ENCODE data around the gene FOXD3. TPM values are rescaled to one million over a fixed set of nuclear protein-coding genes. Genes with fewer than 3 reads are reported as not detected.

The FOXD3 gene
- total RNA-seq, 2 experiments from 2014 or later = not detected

- H3K27ac Mint-ChIP-seq = no peak overlapping the region
- H3K36me3 Mint-ChIP-seq (ENCODE audit: low read depth) = peaks cover 13% of the 10 kb centered on the region
- POLR2A ChIA-PET = no interaction called here
- DNase-seq = no peak
- peaks cover 7% of the 10 kb centered on the region for H3K9me3 Mint-ChIP-seq
- CTCF ChIA-PET = interaction anchor here (0.9 to 5.2 kb wide), 6 partner anchors 9 to 108 kb away, joined by 3 to 39 read pairs (median 4); no protein-coding TSS in a partner anchor
- no peak for ATAC-seq
- TF ChIP-seq, protein P1, sequence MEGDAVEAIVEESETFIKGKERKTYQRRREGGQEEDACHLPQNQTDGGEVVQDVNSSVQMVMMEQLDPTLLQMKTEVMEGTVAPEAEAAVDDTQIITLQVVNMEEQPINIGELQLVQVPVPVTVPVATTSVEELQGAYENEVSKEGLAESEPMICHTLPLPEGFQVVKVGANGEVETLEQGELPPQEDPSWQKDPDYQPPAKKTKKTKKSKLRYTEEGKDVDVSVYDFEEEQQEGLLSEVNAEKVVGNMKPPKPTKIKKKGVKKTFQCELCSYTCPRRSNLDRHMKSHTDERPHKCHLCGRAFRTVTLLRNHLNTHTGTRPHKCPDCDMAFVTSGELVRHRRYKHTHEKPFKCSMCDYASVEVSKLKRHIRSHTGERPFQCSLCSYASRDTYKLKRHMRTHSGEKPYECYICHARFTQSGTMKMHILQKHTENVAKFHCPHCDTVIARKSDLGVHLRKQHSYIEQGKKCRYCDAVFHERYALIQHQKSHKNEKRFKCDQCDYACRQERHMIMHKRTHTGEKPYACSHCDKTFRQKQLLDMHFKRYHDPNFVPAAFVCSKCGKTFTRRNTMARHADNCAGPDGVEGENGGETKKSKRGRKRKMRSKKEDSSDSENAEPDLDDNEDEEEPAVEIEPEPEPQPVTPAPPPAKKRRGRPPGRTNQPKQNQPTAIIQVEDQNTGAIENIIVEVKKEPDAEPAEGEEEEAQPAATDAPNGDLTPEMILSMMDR (IDR thresholded peaks at IDR 0.05) = no peak
- intact Hi-C loops (cut with micrococcal nuclease) = loop anchor here (5.0 to 10.0 kb wide), 2 partner anchors 114 to 197 kb away; partner anchors contain the start of genes EFCAB7 and ITGB3BP
- H3K4me3 Mint-ChIP-seq = no peak overlapping the region
- H3K4me1 Mint-ChIP-seq (ENCODE audit: low read depth) = peaks cover 21% of the 10 kb centered on the region
- peaks cover 65% of the 10 kb centered on the region for H3K27me3 Mint-ChIP-seq
Observed at GRCh38 chr1:63328122-63328521, 5.8 kb downstream of the FOXD3 start.

GRCh38 chr1:63328781-63329180, 6.4 kb downstream of the FOXD3 start:
- peaks cover 13% of the 10 kb centered on the region for H3K36me3 Mint-ChIP-seq (ENCODE audit: low read depth)
- peaks cover 18% of the 10 kb centered on the region for H3K4me1 Mint-ChIP-seq (ENCODE audit: low read depth)
- ChIA-PET POLR2A (no interaction called here), CTCF (interaction anchor here (1.1 to 5.2 kb wide), 4 partner anchors 8 to 107 kb away, joined by 4 to 39 read pairs (median 6); no protein-coding TSS in a partner anchor)
- ATAC-seq (no peak), DNase-seq (no peak)
- peaks cover 7% of the 10 kb centered on the region for H3K9me3 Mint-ChIP-seq
- H3K4me3 Mint-ChIP-seq = no peak overlapping the region
- H3K27me3 Mint-ChIP-seq = peaks cover 65% of the 10 kb centered on the region
- intact Hi-C loops (cut with micrococcal nuclease) = loop anchor here (5.0 to 10.0 kb wide), 2 partner anchors 114 to 196 kb away; partner anchors contain the start of genes EFCAB7 and ITGB3BP
- TF ChIP-seq, protein P1 (IDR thresholded peaks at IDR 0.05) = no peak
- no peak overlapping the region for H3K27ac Mint-ChIP-seq

DNA sequence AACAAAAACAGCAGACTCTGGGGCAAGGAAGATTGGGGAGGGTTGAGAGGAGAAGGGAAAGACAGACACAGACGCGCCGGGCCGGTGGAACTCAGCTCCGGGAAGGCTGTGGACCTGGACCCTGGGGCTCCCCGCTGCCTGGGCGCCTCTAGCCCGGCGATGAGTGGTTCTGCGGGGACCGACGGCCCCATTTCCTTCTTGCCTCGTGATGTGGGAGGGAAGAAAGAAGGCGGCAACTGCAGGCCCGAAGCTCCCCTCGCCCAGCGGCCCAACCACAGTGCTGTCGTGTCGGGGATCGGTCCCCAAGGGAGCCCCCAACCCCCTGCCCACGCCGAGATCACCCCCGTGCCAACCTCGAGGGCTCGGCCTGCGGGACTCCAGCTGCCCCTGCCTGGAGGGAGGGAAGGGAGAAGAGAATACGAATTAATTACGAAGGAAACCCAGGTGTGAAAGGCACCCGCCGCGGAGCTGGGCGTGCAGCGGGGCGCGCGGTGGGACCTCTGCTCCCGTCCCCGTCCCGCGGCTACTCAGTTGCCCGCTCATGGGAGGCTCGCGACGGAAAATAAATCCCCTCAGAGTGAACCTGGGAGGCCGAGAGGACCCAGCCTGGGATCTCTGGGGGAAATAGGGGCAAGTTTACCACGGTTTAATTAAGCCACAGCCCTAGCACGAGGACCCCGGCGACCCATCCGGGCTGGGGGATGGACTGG, 7.4 kb downstream of the FOXD3 start:
- Mint-ChIP-seq H3K4me3 (no peak overlapping the region), H3K27me3 (peaks cover 63% of the 10 kb centered on the region), H3K27ac (no peak overlapping the region), H3K4me1 (ENCODE audit: low read depth) (peaks cover 16% of the 10 kb centered on the region), H3K9me3 (peaks cover 7% of the 10 kb centered on the region), H3K36me3 (ENCODE audit: low read depth) (peaks cover 11% of the 10 kb centered on the region)
- CTCF ChIA-PET = interaction anchor here (0.7 to 5.2 kb wide), 3 partner anchors 11 to 1382 kb away, joined by 3 to 39 read pairs (median 28); no protein-coding TSS in a partner anchor
- ATAC-seq (no peak), DNase-seq (no peak)
- intact Hi-C loops (cut with micrococcal nuclease) = loop anchor here (5.0 to 10.0 kb wide), 2 partner anchors 113 to 195 kb away; partner anchors contain the start of genes EFCAB7 and ITGB3BP
- POLR2A ChIA-PET = interaction anchor here (1.0 to 1.5 kb wide), 2 partner anchors 9 to 11 kb away, joined by 3 to 5 read pairs; no protein-coding TSS in a partner anchor
- TF ChIP-seq, protein P1 (IDR thresholded peaks at IDR 0.05) = no peak

DNA sequence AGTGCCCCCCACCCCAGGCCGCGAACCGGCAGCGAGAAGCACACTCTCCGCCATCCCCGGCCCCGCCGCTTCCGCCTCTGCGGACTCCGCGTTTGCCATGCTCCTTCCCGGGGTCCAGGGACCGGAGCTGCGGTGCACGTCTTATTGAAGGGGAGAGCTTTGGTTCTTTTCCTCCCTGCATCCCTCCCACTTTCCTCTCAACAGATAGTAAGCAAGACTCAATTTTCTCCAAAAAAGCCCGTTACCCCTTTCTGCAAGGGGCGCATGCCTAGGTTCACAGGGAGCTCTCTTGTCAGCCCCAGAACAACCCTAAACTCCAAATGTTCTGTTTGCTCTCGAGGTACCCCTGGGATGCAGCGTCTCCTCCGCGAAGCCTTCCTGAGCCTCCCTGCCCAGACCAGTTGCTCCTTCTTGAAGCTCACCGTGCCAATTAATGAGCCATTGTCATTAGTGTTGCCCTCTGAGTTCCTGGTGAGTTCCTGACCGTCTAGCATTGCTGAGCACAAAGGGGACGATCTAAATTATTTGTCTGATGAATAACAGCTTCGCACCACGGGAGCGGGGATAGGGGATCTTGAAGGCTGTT, 8.1 kb downstream of the FOXD3 start:
- no peak for DNase-seq

More for the DNA sequence above, 8.1 kb downstream of the FOXD3 start:
- H3K27ac Mint-ChIP-seq = no peak overlapping the region
- peaks cover 7% of the 10 kb centered on the region for H3K9me3 Mint-ChIP-seq
- H3K4me1 Mint-ChIP-seq (ENCODE audit: low read depth) = peaks cover 16% of the 10 kb centered on the region
- peaks cover 67% of the 10 kb centered on the region for H3K27me3 Mint-ChIP-seq
- ATAC-seq = no peak
- intact Hi-C loops (cut with micrococcal nuclease) = no loop called here
- TF ChIP-seq, protein P1 (IDR thresholded peaks at IDR 0.05) = no peak
- H3K36me3 Mint-ChIP-seq (ENCODE audit: low read depth) = peaks cover 11% of the 10 kb centered on the region
- ChIA-PET CTCF (interaction anchor here (3.9 kb wide), 1 partner anchor 12 kb away, joined by 28 read pairs; no protein-coding TSS in a partner anchor), POLR2A (interaction anchor here (1.0 to 1.5 kb wide), 2 partner anchors 10 to 12 kb away, joined by 3 to 5 read pairs; no protein-coding TSS in a partner anchor)
- H3K4me3 Mint-ChIP-seq = no peak overlapping the region

All from activated CD8-positive, alpha-beta T cell treated with anti-CD3 and anti-CD28 coated beads for 36 hours (primary cell).